ENCODE results near the gene GATA1.

DNA sequence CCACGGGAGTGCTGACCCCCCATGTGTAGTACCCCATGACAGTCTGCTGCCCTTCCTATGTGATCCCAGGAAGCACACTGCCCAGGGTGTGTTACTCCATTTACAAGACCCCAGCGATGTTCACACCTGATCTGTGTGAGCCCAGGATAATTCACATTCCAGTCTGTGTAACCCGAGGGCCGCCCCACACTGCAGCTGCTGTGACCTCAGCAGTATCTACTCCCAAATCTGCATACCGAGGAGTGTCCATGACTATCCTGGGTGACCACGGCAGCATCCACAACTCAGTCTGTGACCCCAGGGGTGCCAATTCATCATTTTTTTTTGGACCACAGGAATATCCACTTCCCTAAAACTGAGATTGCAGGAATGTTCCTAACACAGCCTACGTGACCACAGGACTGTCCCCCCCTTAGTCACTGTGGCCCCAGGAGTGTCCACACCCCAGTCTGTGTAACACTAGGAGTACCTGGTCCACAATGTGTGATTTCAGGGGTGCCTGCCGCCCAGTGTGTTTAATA lies 32.6 kb upstream of the GATA1 start:
- TF ChIP-seq, protein P1, sequence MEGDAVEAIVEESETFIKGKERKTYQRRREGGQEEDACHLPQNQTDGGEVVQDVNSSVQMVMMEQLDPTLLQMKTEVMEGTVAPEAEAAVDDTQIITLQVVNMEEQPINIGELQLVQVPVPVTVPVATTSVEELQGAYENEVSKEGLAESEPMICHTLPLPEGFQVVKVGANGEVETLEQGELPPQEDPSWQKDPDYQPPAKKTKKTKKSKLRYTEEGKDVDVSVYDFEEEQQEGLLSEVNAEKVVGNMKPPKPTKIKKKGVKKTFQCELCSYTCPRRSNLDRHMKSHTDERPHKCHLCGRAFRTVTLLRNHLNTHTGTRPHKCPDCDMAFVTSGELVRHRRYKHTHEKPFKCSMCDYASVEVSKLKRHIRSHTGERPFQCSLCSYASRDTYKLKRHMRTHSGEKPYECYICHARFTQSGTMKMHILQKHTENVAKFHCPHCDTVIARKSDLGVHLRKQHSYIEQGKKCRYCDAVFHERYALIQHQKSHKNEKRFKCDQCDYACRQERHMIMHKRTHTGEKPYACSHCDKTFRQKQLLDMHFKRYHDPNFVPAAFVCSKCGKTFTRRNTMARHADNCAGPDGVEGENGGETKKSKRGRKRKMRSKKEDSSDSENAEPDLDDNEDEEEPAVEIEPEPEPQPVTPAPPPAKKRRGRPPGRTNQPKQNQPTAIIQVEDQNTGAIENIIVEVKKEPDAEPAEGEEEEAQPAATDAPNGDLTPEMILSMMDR (IDR thresholded peaks at IDR 0.05; ENCODE audit: low read length), result no peak
- TF ChIP-seq EZH2 (optimal IDR thresholded peaks at IDR 0.05; ENCODE audit: low read depth, low read length) (no peak), EZH2phosphoT487 (IDR thresholded peaks at IDR 0.05; ENCODE audit: low read length) (no peak)
